SK-N-SH treated with all-trans-retinoic acid at 6 μM for 48 hours (cell line): ENCODE results near the gene SPEM2.
"Not testable (repeated sequence)": the region's sequence is repeated elsewhere in the genome, so short reads cannot be mapped to it uniquely, and the experiment has no call there.

ENCODE experiments used
- ATAC-seq: fragments of 200-7000 bp; cut with Tn5 transposase; 3 replicates; pipeline ENCODE4 v1.9.1; 2020; ENCODE audit warnings: mild to moderate bottlenecking, moderate library complexity
- ARNTL ChIP-seq: fragments of 450-650 bp; formaldehyde crosslinking; IDR thresholded peaks from 2 replicates; pipeline ENCODE4 v1.5.0; 2020; ENCODE audit warnings: low read depth, mild to moderate bottlenecking, moderate library complexity, borderline replicate concordance
- ESRRG ChIP-seq: fragments of 250-450 bp; sonication (Bioruptor Pico); IDR thresholded peaks from 2 replicates; pipeline ENCODE4 v1.6.1; 2021; ENCODE audit warnings: mild to moderate bottlenecking
- GLIS3 ChIP-seq: fragments of 250-450 bp; sonication (Bioruptor Pico); IDR thresholded peaks from 2 replicates; pipeline ENCODE4 v1.5.0; 2020; ENCODE audit warnings: mild to moderate bottlenecking, moderate library complexity
- ISL1 ChIP-seq: fragments of 250-450 bp; sonication (Bioruptor Pico); IDR thresholded peaks from 2 replicates; pipeline ENCODE4 v2.1.2; 2022; ENCODE audit warnings: mild to moderate bottlenecking, moderate library complexity
- OSR1 ChIP-seq: fragments of 250-450 bp; sonication (Bioruptor Pico); IDR thresholded peaks from 2 replicates; pipeline ENCODE4 v1.8.0; 2022; ENCODE audit warnings: moderate library complexity, mild to moderate bottlenecking, inconsistent platforms
- PPARA ChIP-seq: fragments of 250-450 bp; sonication (Bioruptor Pico); IDR thresholded peaks from 2 replicates; pipeline ENCODE4 v1.5.0; 2020; ENCODE audit warnings: mild to moderate bottlenecking, borderline replicate concordance
- RARB ChIP-seq: fragments of 250-450 bp; sonication (Bioruptor Pico); IDR thresholded peaks from 2 replicates; pipeline ENCODE4 v1.8.0; 2021; ENCODE audit warnings: mild to moderate bottlenecking, moderate library complexity
- SNAI2 ChIP-seq: fragments of 250-450 bp; sonication (Bioruptor Pico); IDR thresholded peaks from 2 replicates; pipeline ENCODE4 v1.5.0; 2020; ENCODE audit warnings: mild to moderate bottlenecking, moderate library complexity
- TCF4 ChIP-seq: fragments of 250-450 bp; sonication (Bioruptor Pico); IDR thresholded peaks from 2 replicates; pipeline ENCODE4 v1.8.0; 2021; ENCODE audit warnings: mild to moderate bottlenecking, moderate library complexity, borderline replicate concordance
- TOX ChIP-seq: fragments of 250-450 bp; sonication (Bioruptor Pico); IDR thresholded peaks from 2 replicates; pipeline ENCODE4 v1.8.0; 2021; ENCODE audit warnings: mild to moderate bottlenecking, moderate library complexity, borderline replicate concordance
- TSHZ2 ChIP-seq: fragments of 250-450 bp; sonication (Bioruptor Pico); IDR thresholded peaks from 2 replicates; pipeline ENCODE4 v1.5.0; 2020; ENCODE audit warnings: mild to moderate bottlenecking, moderate library complexity
- ZFP3 ChIP-seq: fragments of 250-450 bp; sonication (Bioruptor Pico); IDR thresholded peaks from 2 replicates; pipeline ENCODE4 v1.5.0; 2020; ENCODE audit warnings: mild to moderate bottlenecking, moderate library complexity
- ZFP30 ChIP-seq: fragments of 450-650 bp; formaldehyde crosslinking; IDR thresholded peaks from 2 replicates; pipeline ENCODE4 v1.5.0; 2022; ENCODE audit warnings: mild to moderate bottlenecking, moderate library complexity
- ZNF565 ChIP-seq: fragments of 450-650 bp; formaldehyde crosslinking; conservative IDR thresholded peaks from 2 replicates; pipeline ENCODE4 v1.5.0; 2020; ENCODE audit warnings: low read depth, mild to moderate bottlenecking, moderate library complexity
- ZNF70 ChIP-seq: fragments of 450-650 bp; formaldehyde crosslinking; IDR thresholded peaks from 2 replicates; pipeline ENCODE4 v1.5.0; 2020; ENCODE audit warnings: mild to moderate bottlenecking, moderate library complexity
- TF ChIP-seq, protein P1 (sequence below): fragments of 250-450 bp; sonication (Bioruptor Pico); IDR thresholded peaks from 2 replicates; pipeline ENCODE4 v1.5.1; 2021; ENCODE audit warnings: mild to moderate bottlenecking, moderate library complexity
- TF ChIP-seq, protein P2 (sequence below): fragments of 250-450 bp; sonication (Bioruptor Pico); IDR thresholded peaks from 2 replicates; pipeline ENCODE4 v1.8.0; 2021; ENCODE audit warnings: low read depth, mild to moderate bottlenecking, moderate library complexity, borderline replicate concordance

SPEM2 gene

GRCh38 chr17:7468804-7469389, 43.5 kb downstream of the SPEM2 start (continued):
- no peak for TF ChIP-seq TSHZ2 (CRISPR knock-in tag)
- TF ChIP-seq SNAI2 (CRISPR knock-in tag): no peak
- no peak for TF ChIP-seq TOX (CRISPR knock-in tag)

- ATAC-seq: not testable (repeated sequence)
Observed at GRCh38 chr17:7469843-7470242, 44.4 kb downstream of the SPEM2 start.

DNA sequence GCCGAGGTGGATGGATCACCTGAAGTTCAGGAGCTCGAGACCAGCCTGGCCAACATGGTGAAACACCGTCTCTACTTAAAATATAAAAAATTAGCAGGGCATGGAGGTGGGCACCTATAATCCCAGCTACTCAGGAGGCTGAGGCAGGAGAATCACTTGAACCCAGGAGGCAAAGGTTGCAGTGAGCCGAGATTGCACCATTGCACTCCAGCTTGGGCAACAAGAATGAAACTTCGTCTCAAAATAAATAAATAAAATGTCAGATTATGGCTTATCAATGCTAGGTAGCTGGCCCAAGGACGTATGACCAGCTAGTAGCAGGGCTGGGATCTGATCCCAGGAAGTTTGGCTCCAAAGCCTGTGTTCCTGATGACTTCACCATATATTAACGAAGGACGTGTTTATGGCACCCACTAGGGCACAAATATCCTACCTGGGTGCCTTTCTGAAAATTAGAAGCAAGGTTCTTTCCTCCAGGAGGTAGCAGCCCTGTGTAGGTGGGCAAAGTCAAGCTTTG, 45.1 kb downstream of the SPEM2 start:
- ATAC-seq: not testable (repeated sequence)

DNA sequence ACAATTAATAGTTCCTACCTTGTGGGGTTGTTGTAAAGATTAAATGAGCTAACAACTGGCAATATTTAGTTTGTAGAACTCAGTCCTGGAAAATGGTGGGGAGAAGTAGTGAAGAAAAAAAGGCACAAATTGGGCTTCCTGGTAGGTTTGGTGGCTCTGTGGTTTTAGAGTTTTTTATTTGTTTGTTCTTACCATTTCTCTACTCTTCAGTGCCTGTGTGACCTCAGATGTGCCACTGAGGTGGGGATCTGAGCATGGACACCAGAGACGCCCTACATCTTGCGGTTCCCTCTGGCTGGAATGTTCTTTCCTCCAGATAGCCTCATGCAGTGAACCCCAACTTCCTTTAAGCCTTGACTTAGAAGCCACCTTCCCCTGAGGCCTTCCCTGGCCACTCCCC, 46.3 kb downstream of the SPEM2 start:
- TF ChIP-seq OSR1 (CRISPR knock-in tag): no peak
- TF ChIP-seq ZFP30 (CRISPR knock-in tag): no peak
- TF ChIP-seq ISL1 (CRISPR knock-in tag): no peak
- TF ChIP-seq, protein P1, sequence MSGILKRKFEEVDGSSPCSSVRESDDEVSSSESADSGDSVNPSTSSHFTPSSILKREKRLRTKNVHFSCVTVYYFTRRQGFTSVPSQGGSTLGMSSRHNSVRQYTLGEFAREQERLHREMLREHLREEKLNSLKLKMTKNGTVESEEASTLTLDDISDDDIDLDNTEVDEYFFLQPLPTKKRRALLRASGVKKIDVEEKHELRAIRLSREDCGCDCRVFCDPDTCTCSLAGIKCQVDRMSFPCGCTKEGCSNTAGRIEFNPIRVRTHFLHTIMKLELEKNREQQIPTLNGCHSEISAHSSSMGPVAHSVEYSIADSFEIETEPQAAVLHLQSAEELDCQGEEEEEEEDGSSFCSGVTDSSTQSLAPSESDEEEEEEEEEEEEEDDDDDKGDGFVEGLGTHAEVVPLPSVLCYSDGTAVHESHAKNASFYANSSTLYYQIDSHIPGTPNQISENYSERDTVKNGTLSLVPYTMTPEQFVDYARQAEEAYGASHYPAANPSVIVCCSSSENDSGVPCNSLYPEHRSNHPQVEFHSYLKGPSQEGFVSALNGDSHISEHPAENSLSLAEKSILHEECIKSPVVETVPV: no peak
- no peak for TF ChIP-seq ZNF565 (CRISPR knock-in tag)
- no peak for TF ChIP-seq PPARA (CRISPR knock-in tag)
- no peak for TF ChIP-seq SNAI2 (CRISPR knock-in tag)
- TF ChIP-seq RARB (CRISPR knock-in tag): no peak
- ATAC-seq: no peak

DNA sequence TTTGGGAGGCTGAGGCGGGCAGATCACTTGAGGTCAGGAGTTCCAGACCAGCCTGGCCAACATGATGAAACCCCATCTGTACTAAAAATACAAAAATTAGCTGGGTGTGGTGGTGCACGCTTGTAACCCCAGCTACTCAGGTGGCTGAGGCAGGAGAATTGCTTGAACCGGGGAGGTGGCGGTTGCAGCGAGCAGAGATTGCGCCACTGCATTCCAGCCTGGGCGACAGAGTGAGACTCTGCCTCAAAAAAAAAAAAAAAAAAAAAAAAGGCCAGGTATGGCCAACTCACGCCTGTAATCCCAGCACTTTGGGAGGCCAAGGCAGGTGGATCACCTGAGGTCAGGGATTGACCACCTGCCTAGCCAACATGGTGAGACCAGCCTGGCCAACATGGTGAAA, 49.4 kb downstream of the SPEM2 start:
- not testable (repeated sequence) for ATAC-seq

DNA sequence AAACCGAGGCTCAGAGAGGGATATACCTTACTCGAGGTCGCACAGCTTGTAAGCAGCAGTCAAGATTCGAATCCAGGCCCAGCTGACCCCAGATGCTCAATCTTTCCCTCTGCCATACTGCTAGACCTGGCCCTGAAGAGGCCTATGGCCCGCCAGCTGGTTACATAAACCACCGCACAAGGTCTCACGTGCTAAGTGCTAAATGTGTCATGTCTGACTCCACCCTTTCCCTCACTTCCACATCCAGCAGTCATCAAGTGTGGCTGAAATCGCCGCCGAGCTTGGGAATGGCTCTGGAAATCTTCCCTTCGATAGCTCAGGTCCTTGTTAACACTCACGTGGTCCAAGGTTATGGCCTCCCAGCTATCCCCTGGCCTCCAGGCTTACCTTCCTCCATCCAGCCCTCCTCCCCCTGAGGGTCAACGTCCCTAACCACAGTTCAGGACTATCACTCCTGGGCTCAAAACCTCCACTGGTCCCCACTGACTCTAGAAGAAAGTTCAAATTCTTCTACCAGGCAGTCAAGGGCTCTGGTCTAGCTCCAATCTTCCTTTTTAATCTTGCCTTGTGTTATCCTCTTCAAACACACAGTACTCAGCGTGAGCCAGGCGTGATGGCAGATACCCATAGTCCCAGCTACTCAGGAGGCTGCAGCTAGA, 50.5 kb downstream of the SPEM2 start:
- TF ChIP-seq TCF4 (CRISPR knock-in tag): no peak
- TF ChIP-seq ZFP30 (CRISPR knock-in tag): no peak
- TF ChIP-seq ISL1 (CRISPR knock-in tag): no peak
- TF ChIP-seq RARB (CRISPR knock-in tag): no peak
- TF ChIP-seq ZNF565 (CRISPR knock-in tag): no peak
- no peak for TF ChIP-seq ESRRG (CRISPR knock-in tag)
- no peak for TF ChIP-seq TSHZ2 (CRISPR knock-in tag)
- ATAC-seq: no peak

GRCh38 chr17:7476494-7476893, 51.1 kb downstream of the SPEM2 start:
- peak; percentile 10; the same call in 1 of the 3 replicates for ATAC-seq
- no peak for TF ChIP-seq TCF4 (CRISPR knock-in tag)
- no peak for TF ChIP-seq RARB (CRISPR knock-in tag)
- no peak for TF ChIP-seq GLIS3 (CRISPR knock-in tag)
- no peak for TF ChIP-seq ZFP3
- TF ChIP-seq ARNTL: no peak
- TF ChIP-seq, protein P2, sequence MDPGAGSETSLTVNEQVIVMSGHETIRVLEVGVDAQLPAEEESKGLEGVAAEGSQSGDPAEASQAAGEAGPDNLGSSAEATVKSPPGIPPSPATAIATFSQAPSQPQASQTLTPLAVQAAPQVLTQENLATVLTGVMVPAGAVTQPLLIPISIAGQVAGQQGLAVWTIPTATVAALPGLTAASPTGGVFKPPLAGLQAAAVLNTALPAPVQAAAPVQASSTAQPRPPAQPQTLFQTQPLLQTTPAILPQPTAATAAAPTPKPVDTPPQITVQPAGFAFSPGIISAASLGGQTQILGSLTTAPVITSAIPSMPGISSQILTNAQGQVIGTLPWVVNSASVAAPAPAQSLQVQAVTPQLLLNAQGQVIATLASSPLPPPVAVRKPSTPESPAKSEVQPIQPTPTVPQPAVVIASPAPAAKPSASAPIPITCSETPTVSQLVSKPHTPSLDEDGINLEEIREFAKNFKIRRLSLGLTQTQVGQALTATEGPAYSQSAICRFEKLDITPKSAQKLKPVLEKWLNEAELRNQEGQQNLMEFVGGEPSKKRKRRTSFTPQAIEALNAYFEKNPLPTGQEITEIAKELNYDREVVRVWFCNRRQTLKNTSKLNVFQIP (CRISPR knock-in tag): no peak
- no peak for TF ChIP-seq OSR1 (CRISPR knock-in tag)
- TF ChIP-seq, protein P1: no peak
- no peak for TF ChIP-seq TOX (CRISPR knock-in tag)
- TF ChIP-seq PPARA (CRISPR knock-in tag): no peak
- no peak for TF ChIP-seq SNAI2 (CRISPR knock-in tag)
- TF ChIP-seq ZNF70: no peak
